ENCODE results near the gene SEL1L3. TPM values are rescaled to one million over a fixed set of nuclear protein-coding genes. Genes with fewer than 3 reads are reported as not detected.

The SEL1L3 gene
- total and polyA plus RNA-seq, 2 donors (not counting 1 experiment from before 2014, with no cell fraction given), result 13.2 to 56.3 TPM

- no peaks in the 10 kb centered on the region for H4K20me1 ChIP-seq (ENCODE audit: control insufficient read depth, extremely low read depth, insufficient read depth, low read length)
- no peaks in the 10 kb centered on the region for H3K27me3 ChIP-seq (ENCODE audit: control insufficient read depth, insufficient read depth, low read length)
- H3K9me3 ChIP-seq (ENCODE audit: control insufficient read depth, insufficient read depth, low read depth, low read length), result no peaks in the 10 kb centered on the region
- no peaks in the 10 kb centered on the region for H3K79me2 ChIP-seq (ENCODE audit: control insufficient read depth, insufficient read depth, low read length)
- DNase-seq (ENCODE audit: low read depth in 2 of 2), result no peak
- H3K4me2 ChIP-seq (ENCODE audit: extremely low read depth, insufficient read depth, low read length), result no peak overlapping the region
- no peak overlapping the region for H2AFZ ChIP-seq (ENCODE audit: low read length)
- no peak overlapping the region for H3K9ac ChIP-seq (ENCODE audit: insufficient read depth, low read length)
- no peak for TF ChIP-seq EZH2 (IDR thresholded peaks at IDR 0.05; ENCODE audit: low read length, missing control alignments)
- TF ChIP-seq CTCF (conservative IDR thresholded peaks at IDR 0.05 in 1 of 2, IDR thresholded peaks at IDR 0.05 in 1 of 2; ENCODE audit: low read depth in 1 of 2, low read length in 2 of 2), result no peak
- H3K4me1 ChIP-seq (ENCODE audit: control insufficient read depth, extremely low read depth, insufficient read depth, low read length), result peaks cover 6% of the 10 kb centered on the region
- H3K27ac ChIP-seq (ENCODE audit: insufficient read depth, low read length), result no peak overlapping the region
- no peaks in the 10 kb centered on the region for H3K36me3 ChIP-seq (ENCODE audit: control insufficient read depth, insufficient read depth, low read length)
- H3K4me3 ChIP-seq (replicated peaks in 1 of 4; ENCODE audit: control extremely low read depth in 1 of 4, insufficient read depth in 1 of 4, low read depth in 3 of 4, low read length in 4 of 4), result no peak overlapping the region
Measured at GRCh38 chr4:25795091-25795490, 67.7 kb downstream of the SEL1L3 start.

GRCh38 chr4:25792876-25793275 is 69.9 kb downstream of the SEL1L3 start:
- H3K36me3 ChIP-seq (ENCODE audit: control insufficient read depth, insufficient read depth, low read length), result no peaks in the 10 kb centered on the region
- H2AFZ ChIP-seq (ENCODE audit: low read length), result no peak overlapping the region
- no peak overlapping the region for H3K27ac ChIP-seq (ENCODE audit: insufficient read depth, low read length)
- H4K20me1 ChIP-seq (ENCODE audit: control insufficient read depth, extremely low read depth, insufficient read depth, low read length), result no peaks in the 10 kb centered on the region
- no peaks in the 10 kb centered on the region for H3K27me3 ChIP-seq (ENCODE audit: control insufficient read depth, insufficient read depth, low read length)
- H3K4me3 ChIP-seq (replicated peaks in 1 of 4; ENCODE audit: control extremely low read depth in 1 of 4, insufficient read depth in 1 of 4, low read depth in 3 of 4, low read length in 4 of 4), result no peak overlapping the region
- no peaks in the 10 kb centered on the region for H3K9me3 ChIP-seq (ENCODE audit: control insufficient read depth, insufficient read depth, low read depth, low read length)
- H3K9ac ChIP-seq (ENCODE audit: insufficient read depth, low read length), result no peak overlapping the region
- TF ChIP-seq EZH2 (IDR thresholded peaks at IDR 0.05; ENCODE audit: low read length, missing control alignments) (no peak), CTCF (conservative IDR thresholded peaks at IDR 0.05 in 1 of 2, IDR thresholded peaks at IDR 0.05 in 1 of 2; ENCODE audit: low read depth in 1 of 2, low read length in 2 of 2) (no peak)
- no peak overlapping the region for H3K4me2 ChIP-seq (ENCODE audit: extremely low read depth, insufficient read depth, low read length)
- H3K79me2 ChIP-seq (ENCODE audit: control insufficient read depth, insufficient read depth, low read length), result no peaks in the 10 kb centered on the region
- no peak for DNase-seq (ENCODE audit: low read depth in 2 of 2)
- peaks cover 6% of the 10 kb centered on the region for H3K4me1 ChIP-seq (ENCODE audit: control insufficient read depth, extremely low read depth, insufficient read depth, low read length)

GRCh38 chr4:25792200-25792791 is 70.5 kb downstream of the SEL1L3 start:
- Histone ChIP-seq H3K9me3 (ENCODE audit: control insufficient read depth, insufficient read depth, low read depth, low read length) (no peaks in the 10 kb centered on the region), H3K36me3 (ENCODE audit: control insufficient read depth, insufficient read depth, low read length) (no peaks in the 10 kb centered on the region), H3K27me3 (ENCODE audit: control insufficient read depth, insufficient read depth, low read length) (no peaks in the 10 kb centered on the region), H4K20me1 (ENCODE audit: control insufficient read depth, extremely low read depth, insufficient read depth, low read length) (no peaks in the 10 kb centered on the region), H3K9ac (ENCODE audit: insufficient read depth, low read length) (no peak overlapping the region), H3K27ac (ENCODE audit: insufficient read depth, low read length) (no peak overlapping the region), H3K79me2 (ENCODE audit: control insufficient read depth, insufficient read depth, low read length) (no peaks in the 10 kb centered on the region), H3K4me2 (ENCODE audit: extremely low read depth, insufficient read depth, low read length) (no peak overlapping the region), H3K4me1 (ENCODE audit: control insufficient read depth, extremely low read depth, insufficient read depth, low read length) (peaks cover 6% of the 10 kb centered on the region), H2AFZ (ENCODE audit: low read length) (no peak overlapping the region), H3K4me3 (replicated peaks in 1 of 4; ENCODE audit: control extremely low read depth in 1 of 4, insufficient read depth in 1 of 4, low read depth in 3 of 4, low read length in 4 of 4) (no peak overlapping the region)
- DNase-seq (ENCODE audit: low read depth in 2 of 2), result peak in 1 of 2 donors; percentile 10
- TF ChIP-seq CTCF (conservative IDR thresholded peaks at IDR 0.05 in 1 of 2, IDR thresholded peaks at IDR 0.05 in 1 of 2; ENCODE audit: low read depth in 1 of 2, low read length in 2 of 2) (peak in 1 of 2 donors; percentile 38), EZH2 (IDR thresholded peaks at IDR 0.05; ENCODE audit: low read length, missing control alignments) (no peak)
